ENCODE measurements around the gene ABCA8. TPM values are rescaled to one million over a fixed set of nuclear protein-coding genes. Genes with fewer than 3 reads are reported as not detected.

Gene ABCA8
- total and polyA plus RNA-seq, 4 donors: 2.7 to 187 (median 7.8) TPM

- no peaks in the 10 kb centered on the region for H3K9me3 ChIP-seq (ENCODE audit: control insufficient read depth in 4 of 4, insufficient read depth in 3 of 4, low read length in 3 of 4)
- TF ChIP-seq CTCF (IDR thresholded peaks at IDR 0.05; ENCODE audit: control extremely low read depth, extremely low read depth): no peak
- no peak for ATAC-seq (ENCODE audit: insufficient read depth, low FRiP score)
Measured at GRCh38 chr17:68819465-68819864, 135.7 kb downstream of the ABCA8 start.

More at GRCh38 chr17:68819465-68819864, 135.7 kb downstream of the ABCA8 start:
- no peak for DNase-seq
- WGBS, 2 donors: 82 to 92% methylated on average over 5 of the region's 5 CpGs
- Histone ChIP-seq H3K27me3 (ENCODE audit: control insufficient read depth in 3 of 3, insufficient read depth in 3 of 3, low read length in 2 of 3) (no peaks in the 10 kb centered on the region), H3K36me3 (ENCODE audit: control insufficient read depth in 4 of 4, insufficient read depth in 4 of 4, low read length in 4 of 4) (no peaks in the 10 kb centered on the region), H3K9ac (ENCODE audit: insufficient read depth in 1 of 2, low read length in 2 of 2) (no peak overlapping the region), H3K4me1 (ENCODE audit: control insufficient read depth in 5 of 5, insufficient read depth in 5 of 5, low read length in 5 of 5) (peaks cover 0 to 15% (median 4%) of the 10 kb centered on the region in 5 donors), H3K4me3 (no peak overlapping the region), H3K27ac (ENCODE audit: low read depth in 1 of 2, low read length in 1 of 2) (no peak overlapping the region)

Other genes with a start within 250 kb of the ABCA8 start
- 10 to 100 TPM in 1 of 2 donors, 1 to 10 TPM in 1; 2.6 to 24.7 TPM for gene ABCA9, start 105.5 kb upstream of the ABCA8 start, total RNA-seq
- 1 to 10 TPM in 1 of 2 donors, under 1 TPM in 1; 0.34 to 3.1 TPM for gene ABCA9, start 105.5 kb upstream of the ABCA8 start, polyA plus RNA-seq
- 100 to 1,000 TPM in 1 of 2 donors, 1 to 10 TPM in 1; 8.7 to 132 TPM for gene ABCA6, start 186.5 kb upstream of the ABCA8 start, total RNA-seq
- 1 to 10 TPM; 1.9 to 8.7 TPM for gene ABCA6, start 186.5 kb upstream of the ABCA8 start, polyA plus RNA-seq